VCaP (cell line): ENCODE measurements around the gene DIP2C.

ENCODE experiments used
- H3K27ac ChIP-seq: fragments of 450-650 bp; 2 replicates; pipeline ENCODE4 v1.5.1; 2017
- TF ChIP-seq, protein P1 (sequence below): fragments of 450-650 bp; conservative IDR thresholded peaks from 2 replicates; pipeline ENCODE4 v1.5.1; 2017; ENCODE audit warnings: mild to moderate bottlenecking, moderate library complexity

DIP2C gene

DNA sequence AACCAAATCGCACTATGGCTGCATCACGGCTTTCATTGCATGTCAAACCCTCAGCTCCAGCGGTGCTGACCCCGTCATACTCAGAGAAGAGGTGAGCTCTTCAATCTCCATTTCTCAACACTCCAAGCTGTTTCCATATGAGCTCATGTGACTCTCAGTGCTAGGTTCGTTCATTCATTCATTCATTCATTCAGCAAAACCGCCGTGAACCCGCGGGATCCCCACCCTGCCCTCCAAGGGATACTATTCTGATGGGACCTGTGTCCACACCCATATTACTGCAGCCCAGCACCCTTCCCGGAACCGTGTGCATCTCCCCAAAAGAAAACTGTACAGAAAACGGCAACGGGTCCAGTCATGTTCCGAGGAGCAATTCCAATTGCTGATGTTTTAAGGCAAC, 184.7 kb downstream of the DIP2C start:
- TF ChIP-seq, protein P1, sequence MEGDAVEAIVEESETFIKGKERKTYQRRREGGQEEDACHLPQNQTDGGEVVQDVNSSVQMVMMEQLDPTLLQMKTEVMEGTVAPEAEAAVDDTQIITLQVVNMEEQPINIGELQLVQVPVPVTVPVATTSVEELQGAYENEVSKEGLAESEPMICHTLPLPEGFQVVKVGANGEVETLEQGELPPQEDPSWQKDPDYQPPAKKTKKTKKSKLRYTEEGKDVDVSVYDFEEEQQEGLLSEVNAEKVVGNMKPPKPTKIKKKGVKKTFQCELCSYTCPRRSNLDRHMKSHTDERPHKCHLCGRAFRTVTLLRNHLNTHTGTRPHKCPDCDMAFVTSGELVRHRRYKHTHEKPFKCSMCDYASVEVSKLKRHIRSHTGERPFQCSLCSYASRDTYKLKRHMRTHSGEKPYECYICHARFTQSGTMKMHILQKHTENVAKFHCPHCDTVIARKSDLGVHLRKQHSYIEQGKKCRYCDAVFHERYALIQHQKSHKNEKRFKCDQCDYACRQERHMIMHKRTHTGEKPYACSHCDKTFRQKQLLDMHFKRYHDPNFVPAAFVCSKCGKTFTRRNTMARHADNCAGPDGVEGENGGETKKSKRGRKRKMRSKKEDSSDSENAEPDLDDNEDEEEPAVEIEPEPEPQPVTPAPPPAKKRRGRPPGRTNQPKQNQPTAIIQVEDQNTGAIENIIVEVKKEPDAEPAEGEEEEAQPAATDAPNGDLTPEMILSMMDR = no peak
- H3K27ac ChIP-seq = no peak overlapping the region

GRCh38 chr10:504121-504611, 185.3 kb downstream of the DIP2C start:
- H3K27ac ChIP-seq = no peak overlapping the region
- TF ChIP-seq, protein P1 = no peak

DNA sequence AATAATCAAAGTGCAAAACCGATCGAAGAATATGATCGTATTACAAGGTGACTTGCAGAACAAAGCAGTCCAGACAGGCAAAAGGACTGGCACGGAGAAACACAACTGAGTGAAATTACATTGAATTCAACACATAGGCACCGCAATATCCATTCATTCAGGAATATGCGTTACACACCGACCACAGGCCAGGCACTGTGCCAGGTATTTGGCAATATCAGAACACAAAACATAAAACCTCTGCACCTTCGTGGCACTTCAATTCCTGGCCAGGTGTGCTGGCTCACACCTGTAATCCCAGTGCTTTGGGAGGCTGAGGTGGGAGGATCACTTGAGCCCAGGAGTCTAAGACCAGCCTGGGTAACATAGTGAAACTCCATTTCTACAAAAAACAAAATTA, 187.9 kb downstream of the DIP2C start:
- no peak overlapping the region for H3K27ac ChIP-seq

DNA sequence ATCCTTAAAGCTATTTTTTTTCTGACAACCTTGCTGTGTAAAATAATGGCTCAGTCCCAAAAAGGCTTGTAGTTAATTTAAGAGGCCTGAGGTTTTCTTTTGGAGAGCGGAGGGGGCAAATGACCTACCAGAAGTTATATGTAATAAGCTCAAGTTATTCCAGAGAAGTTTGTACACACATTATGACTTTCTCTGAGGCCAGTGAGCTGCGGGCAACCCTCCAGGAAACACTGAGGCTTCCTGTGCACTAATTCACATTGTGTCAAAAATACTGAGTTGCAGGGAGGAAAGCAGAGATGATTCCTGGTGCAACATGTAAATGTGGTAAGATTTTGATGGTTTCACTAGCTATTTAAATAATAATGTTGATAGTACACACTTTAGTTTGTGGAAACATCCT, 188.6 kb downstream of the DIP2C start:
- H3K27ac ChIP-seq = no peak overlapping the region
- TF ChIP-seq, protein P1 = no peak

More for the DNA sequence above, 187.9 kb downstream of the DIP2C start:
- TF ChIP-seq, protein P1 = no peak

DNA sequence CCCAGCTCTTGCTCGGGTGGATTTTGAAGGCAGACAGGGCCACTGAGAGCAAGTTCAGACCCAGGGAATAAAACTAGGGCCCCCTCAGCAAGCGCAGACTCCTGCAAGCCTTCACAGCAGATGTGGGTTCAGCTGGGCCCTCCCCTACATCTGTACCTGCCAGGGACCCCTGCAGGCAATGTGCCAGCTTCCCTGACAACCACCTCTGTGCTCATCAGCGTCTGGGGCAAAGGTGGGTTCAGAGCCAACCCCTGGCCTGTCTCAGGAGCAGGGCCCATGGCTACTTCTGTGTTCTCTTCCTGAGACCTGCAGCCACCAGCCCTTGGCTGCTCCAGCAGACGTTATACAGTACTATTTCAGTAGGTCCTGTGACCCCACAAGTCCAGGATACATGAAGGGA, 189.5 kb downstream of the DIP2C start:
- no peak overlapping the region for H3K27ac ChIP-seq
- TF ChIP-seq, protein P1 = no peak

DNA sequence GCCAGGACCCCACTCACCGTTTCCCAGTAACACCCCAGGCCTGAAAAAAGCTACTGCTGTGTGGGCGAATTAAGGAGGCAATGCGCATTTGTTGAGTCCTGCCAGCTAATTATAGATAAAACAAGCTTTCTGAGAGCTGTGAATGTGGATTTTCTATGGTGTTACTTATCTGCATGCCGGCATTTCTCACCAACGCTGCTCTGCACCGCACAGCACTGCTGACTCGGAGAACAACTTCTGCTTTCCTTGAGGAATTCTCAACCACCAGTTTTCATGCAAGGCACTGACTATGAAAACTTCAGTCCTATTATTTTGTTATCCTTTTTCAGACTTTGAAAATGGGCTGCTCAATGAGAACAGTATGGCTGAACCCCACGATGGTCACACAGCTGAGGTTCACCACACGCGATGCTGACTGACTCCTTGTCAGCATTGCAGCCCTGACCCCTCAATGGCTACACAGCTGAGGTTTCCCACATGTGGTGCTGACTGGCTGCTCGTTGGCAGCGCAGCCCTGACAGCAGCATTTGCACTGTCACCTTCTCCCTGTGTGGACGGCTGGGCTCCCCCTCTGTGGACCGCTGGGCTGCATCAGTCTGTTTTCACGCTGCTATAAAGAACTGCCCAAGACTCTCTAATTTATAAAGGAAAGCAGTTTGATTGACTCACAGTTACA, 190.6 kb downstream of the DIP2C start:
- TF ChIP-seq, protein P1 = no peak
- no peak overlapping the region for H3K27ac ChIP-seq

GRCh38 chr10:497898-498451, 191.5 kb downstream of the DIP2C start:
- H3K27ac ChIP-seq = no peak overlapping the region
- TF ChIP-seq, protein P1 = no peak
